Gastroesophageal sphincter (tissue), 3 donors: ENCODE measurements around the gene VIPR1.

Experiments used
- EP300 ChIP-seq: sonication (generic); formaldehyde crosslinking; IDR thresholded peaks from one replicate; pipeline ENCODE4 v1.6.1; 2017; ENCODE audit warnings: antibody characterized with exemption, mild to moderate bottlenecking
- POLR2A ChIP-seq, 2 donors: fragments of 450-650 bp; IDR thresholded peaks; one replicate each; pipeline ENCODE4 v1.6.1; 2017; ENCODE audit warnings: antibody characterized with exemption in 2 of 2, mild to moderate bottlenecking in 2 of 2, moderate library complexity in 1 of 2
- TF ChIP-seq, protein P1 (sequence below), 4 experiments: fragments of 200-600 bp in 2 of 4; fragments of 450-650 bp in 2 of 4; sonication (generic) in 1 of 4; IDR thresholded peaks; one replicate each; pipeline ENCODE4 v1.5.1; 2017 to 2019; ENCODE audit warnings: antibody characterized with exemption in 4 of 4, mild to moderate bottlenecking in 2 of 4, moderate library complexity in 2 of 4

GRCh38 chr3:42492508-42493080, 9.8 kb upstream of the VIPR1 start:
- TF ChIP-seq, protein P1, sequence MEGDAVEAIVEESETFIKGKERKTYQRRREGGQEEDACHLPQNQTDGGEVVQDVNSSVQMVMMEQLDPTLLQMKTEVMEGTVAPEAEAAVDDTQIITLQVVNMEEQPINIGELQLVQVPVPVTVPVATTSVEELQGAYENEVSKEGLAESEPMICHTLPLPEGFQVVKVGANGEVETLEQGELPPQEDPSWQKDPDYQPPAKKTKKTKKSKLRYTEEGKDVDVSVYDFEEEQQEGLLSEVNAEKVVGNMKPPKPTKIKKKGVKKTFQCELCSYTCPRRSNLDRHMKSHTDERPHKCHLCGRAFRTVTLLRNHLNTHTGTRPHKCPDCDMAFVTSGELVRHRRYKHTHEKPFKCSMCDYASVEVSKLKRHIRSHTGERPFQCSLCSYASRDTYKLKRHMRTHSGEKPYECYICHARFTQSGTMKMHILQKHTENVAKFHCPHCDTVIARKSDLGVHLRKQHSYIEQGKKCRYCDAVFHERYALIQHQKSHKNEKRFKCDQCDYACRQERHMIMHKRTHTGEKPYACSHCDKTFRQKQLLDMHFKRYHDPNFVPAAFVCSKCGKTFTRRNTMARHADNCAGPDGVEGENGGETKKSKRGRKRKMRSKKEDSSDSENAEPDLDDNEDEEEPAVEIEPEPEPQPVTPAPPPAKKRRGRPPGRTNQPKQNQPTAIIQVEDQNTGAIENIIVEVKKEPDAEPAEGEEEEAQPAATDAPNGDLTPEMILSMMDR (IDR thresholded peaks at IDR 0.05) = no peak
- no peak for TF ChIP-seq POLR2A (IDR thresholded peaks at IDR 0.05)
- TF ChIP-seq EP300 = no peak
